ENCODE results near the gene CCDC138. TPM values are rescaled to one million over a fixed set of nuclear protein-coding genes. Genes with fewer than 3 reads are reported as not detected.
"Not testable (repeated sequence)": the region's sequence is repeated elsewhere in the genome, so short reads cannot be mapped to it uniquely, and the experiment has no call there.

The CCDC138 gene, protein sequence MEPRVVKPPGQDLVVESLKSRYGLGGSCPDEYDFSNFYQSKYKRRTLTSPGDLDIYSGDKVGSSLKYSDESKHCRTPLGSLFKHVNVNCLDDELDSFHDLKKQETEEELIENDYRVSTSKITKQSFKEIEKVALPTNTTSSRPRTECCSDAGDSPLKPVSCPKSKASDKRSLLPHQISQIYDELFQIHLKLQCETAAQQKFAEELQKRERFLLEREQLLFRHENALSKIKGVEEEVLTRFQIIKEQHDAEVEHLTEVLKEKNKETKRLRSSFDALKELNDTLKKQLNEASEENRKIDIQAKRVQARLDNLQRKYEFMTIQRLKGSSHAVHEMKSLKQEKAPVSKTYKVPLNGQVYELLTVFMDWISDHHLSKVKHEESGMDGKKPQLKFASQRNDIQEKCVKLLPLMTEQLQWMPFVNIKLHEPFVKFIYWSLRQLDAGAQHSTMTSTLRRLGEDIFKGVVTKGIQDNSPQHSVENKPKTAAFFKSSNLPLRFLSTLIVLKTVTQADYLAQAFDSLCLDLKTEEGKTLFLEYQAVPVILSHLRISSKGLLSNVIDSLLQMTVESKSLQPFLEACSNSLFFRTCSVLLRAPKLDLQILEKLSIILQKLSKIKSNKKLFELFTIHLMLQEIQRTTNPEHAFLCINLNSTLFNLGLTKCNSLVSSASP
- total RNA-seq (2012; rRNA removed): 6.8 and 7.6 TPM in 2 replicates

DNA sequence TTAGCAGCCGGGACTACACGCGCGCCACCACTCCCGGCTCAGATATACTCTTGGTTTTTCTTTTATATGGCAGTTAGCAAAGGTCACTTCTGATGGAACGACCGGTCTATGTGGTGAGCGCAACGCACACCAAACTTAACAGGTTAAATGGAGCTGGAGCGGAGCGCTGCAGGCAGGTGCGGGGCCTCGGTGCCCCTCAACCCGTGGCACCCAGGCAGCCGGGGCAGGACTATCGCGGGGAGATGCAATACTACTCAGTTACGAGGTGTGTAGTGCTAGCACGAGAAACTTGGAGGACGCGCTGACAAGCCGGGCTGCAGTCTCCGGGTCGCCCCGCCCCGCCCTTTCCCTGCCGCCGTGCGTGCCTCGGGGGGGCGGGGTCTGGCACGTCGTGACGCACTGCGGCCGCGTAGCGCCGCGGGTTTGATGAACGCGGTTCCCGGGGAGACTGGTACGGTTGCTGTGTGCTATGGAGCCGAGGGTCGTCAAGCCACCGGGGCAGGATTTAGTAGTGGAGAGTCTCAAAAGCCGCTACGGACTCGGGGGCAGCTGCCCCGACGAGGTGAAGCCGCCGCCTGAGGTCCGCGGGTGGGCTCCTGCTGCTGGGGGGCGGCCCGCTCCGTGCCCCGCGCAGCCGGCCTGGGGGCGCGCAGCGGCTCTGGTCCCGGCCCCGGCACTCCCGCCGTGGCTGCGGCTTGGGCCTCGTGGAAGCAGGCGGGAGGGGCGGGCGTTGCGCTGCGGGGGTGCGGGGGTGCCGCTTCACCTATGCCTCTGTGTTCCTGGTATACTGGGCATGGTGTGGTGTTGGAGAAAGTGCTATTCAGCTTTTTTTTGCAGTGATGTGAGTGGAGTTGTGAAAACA is at the start of gene CCDC138:
TSS of gene CCDC138 (plus strand) at position 418 of the 862 bp plus-strand sequence. CDS start at position 470, 52 bp downstream.
- H3K9me3 ChIP-seq (replicated peaks; ENCODE audit: low read length): no peaks in the 10 kb centered on the region
- H3K4me1 ChIP-seq (ENCODE audit: control insufficient read depth, insufficient read depth, low read length): peaks cover 14% of the 10 kb centered on the region
- peak within 1 kb of the TSS; percentile 93 for H3K4me3 ChIP-seq (ENCODE audit: low read length)
- peaks cover 33% of the 10 kb centered on the region for H3K36me3 ChIP-seq (ENCODE audit: insufficient read depth, low read length)
- no peaks in the 10 kb centered on the region for H3K27me3 ChIP-seq (ENCODE audit: control insufficient read depth, insufficient read depth, low read length)
- peak within 1 kb of the TSS; percentile 100 for H3K4me2 ChIP-seq (ENCODE audit: low read length)
- peak within 1 kb of the TSS; percentile 89 for H3K9ac ChIP-seq (ENCODE audit: low read depth, low read length)

DNA sequence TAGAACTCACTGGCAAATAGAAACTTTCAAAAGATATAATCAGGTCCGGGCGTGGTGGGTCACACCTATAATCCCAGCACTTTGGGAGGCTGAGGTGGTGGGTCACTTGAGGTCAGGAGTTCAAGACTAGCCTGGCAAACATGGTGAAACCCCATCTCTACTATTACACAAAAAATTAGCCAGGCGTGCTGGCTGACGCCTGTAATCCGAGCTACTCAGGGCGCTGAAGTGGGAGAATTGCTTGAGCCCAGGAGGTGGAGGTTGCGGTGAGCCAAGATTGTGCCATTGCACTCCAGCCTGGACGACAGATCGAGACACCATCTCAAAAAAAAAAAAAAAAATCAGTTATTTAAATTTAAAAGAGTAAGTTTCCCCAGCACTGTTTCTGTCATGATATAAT is 28.6 kb upstream of the CCDC138 start:
- H3K4me2 ChIP-seq (ENCODE audit: low read length); H3K27me3 ChIP-seq (ENCODE audit: control insufficient read depth, insufficient read depth, low read length); H3K4me1 ChIP-seq (ENCODE audit: control insufficient read depth, insufficient read depth, low read length); H3K9me3 ChIP-seq (replicated peaks; ENCODE audit: low read length); H3K36me3 ChIP-seq (ENCODE audit: insufficient read depth, low read length); H3K9ac ChIP-seq (ENCODE audit: low read depth, low read length); H3K4me3 ChIP-seq (ENCODE audit: low read length): not testable (repeated sequence)

DNA sequence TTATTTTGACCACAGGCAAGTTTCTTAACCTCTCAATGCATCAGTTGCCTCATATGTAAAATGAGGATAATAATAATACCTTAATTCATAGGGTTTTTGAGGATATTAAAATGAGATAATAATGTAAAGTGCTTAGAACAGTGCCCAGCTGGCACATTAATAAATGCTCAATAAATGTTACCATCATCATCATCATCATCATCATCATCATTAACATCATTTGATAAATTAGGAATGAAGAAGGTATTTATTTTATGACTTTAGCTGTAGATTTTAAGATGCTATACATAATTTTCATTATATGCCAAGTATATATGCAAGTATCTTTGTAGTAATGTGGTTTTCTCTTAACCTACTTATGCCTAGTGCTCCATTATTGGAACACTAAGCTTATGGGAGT is 24.0 kb upstream of the CCDC138 start:
- not testable (repeated sequence) for H3K4me1 ChIP-seq (ENCODE audit: control insufficient read depth, insufficient read depth, low read length); H3K9me3 ChIP-seq (replicated peaks; ENCODE audit: low read length); H3K4me2 ChIP-seq (ENCODE audit: low read length); H3K9ac ChIP-seq (ENCODE audit: low read depth, low read length); H3K4me3 ChIP-seq (ENCODE audit: low read length); H3K27me3 ChIP-seq (ENCODE audit: control insufficient read depth, insufficient read depth, low read length)
- H3K36me3 ChIP-seq (ENCODE audit: insufficient read depth, low read length): peaks cover 34% of the 10 kb centered on the region

DNA sequence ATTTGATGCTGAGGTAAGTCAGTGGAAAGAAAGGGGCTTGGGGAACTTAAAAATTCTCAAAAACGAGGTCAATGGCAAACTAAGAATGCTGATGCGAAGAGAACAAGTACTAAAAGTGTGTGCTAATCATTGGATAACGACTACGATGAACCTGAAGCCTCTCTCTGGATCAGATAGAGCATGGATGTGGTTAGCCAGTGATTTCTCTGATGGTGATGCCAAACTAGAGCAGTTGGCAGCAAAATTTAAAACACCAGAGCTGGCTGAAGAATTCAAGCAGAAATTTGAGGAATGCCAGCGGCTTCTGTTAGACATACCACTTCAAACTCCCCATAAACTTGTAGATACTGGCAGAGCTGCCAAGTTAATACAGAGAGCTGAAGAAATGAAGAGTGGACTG is 19.9 kb upstream of the CCDC138 start:
- H3K4me1 ChIP-seq (ENCODE audit: control insufficient read depth, insufficient read depth, low read length); H3K27me3 ChIP-seq (ENCODE audit: control insufficient read depth, insufficient read depth, low read length); H3K4me2 ChIP-seq (ENCODE audit: low read length); H3K4me3 ChIP-seq (ENCODE audit: low read length); H3K9me3 ChIP-seq (replicated peaks; ENCODE audit: low read length); H3K9ac ChIP-seq (ENCODE audit: low read depth, low read length): not testable (repeated sequence)
- peaks cover 35% of the 10 kb centered on the region for H3K36me3 ChIP-seq (ENCODE audit: insufficient read depth, low read length)

DNA sequence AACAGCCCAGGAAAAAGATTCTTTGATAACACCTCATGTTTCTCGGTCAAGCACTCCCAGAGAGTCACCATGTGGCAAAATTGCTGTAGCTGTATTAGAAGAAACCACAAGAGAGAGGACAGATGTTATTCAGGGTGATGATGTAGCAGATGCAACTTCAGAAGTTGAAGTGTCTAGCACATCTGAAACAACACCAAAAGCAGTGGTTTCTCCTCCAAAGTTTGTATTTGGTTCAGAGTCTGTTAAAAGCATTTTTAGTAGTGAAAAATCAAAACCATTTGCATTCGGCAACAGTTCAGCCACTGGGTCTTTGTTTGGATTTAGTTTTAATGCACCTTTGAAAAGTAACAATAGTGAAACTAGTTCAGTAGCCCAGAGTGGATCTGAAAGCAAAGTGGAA is 18.7 kb upstream of the CCDC138 start:
- H3K4me1 ChIP-seq (ENCODE audit: control insufficient read depth, insufficient read depth, low read length); H3K9ac ChIP-seq (ENCODE audit: low read depth, low read length): not testable (repeated sequence)
- peaks cover 42% of the 10 kb centered on the region for H3K36me3 ChIP-seq (ENCODE audit: insufficient read depth, low read length)

DNA sequence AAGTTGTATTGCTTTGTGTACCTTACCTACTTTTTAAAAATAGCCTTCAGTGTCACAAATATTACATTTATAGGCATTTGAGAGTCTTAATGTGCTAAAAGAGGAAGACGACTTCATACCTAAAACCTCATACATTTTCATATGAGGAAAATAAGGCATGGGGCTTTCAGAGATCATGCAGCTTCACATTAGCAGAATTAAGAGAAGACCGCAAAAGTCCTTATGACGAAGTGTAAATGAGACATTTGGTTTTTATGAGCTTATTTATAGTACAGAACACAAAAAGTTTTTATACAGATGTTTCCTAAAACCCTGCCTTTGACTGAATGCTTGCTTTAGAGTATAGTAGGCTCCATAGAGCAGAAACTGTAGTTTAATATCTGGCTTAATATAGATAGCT is 10.1 kb upstream of the CCDC138 start:
- no peak overlapping the region for H3K4me3 ChIP-seq (ENCODE audit: low read length)
- no peaks in the 10 kb centered on the region for H3K27me3 ChIP-seq (ENCODE audit: control insufficient read depth, insufficient read depth, low read length)
- H3K4me1 ChIP-seq (ENCODE audit: control insufficient read depth, insufficient read depth, low read length): no peaks in the 10 kb centered on the region
- H3K4me2 ChIP-seq (ENCODE audit: low read length): no peak overlapping the region
- peaks cover 60% of the 10 kb centered on the region for H3K36me3 ChIP-seq (ENCODE audit: insufficient read depth, low read length)
- H3K9ac ChIP-seq (ENCODE audit: low read depth, low read length): no peak overlapping the region
- H3K9me3 ChIP-seq (replicated peaks; ENCODE audit: low read length): no peaks in the 10 kb centered on the region

More for the DNA sequence above, 18.7 kb upstream of the CCDC138 start:
- not testable (repeated sequence) for H3K27me3 ChIP-seq (ENCODE audit: control insufficient read depth, insufficient read depth, low read length); H3K4me2 ChIP-seq (ENCODE audit: low read length); H3K9me3 ChIP-seq (replicated peaks; ENCODE audit: low read length); H3K4me3 ChIP-seq (ENCODE audit: low read length)

DNA sequence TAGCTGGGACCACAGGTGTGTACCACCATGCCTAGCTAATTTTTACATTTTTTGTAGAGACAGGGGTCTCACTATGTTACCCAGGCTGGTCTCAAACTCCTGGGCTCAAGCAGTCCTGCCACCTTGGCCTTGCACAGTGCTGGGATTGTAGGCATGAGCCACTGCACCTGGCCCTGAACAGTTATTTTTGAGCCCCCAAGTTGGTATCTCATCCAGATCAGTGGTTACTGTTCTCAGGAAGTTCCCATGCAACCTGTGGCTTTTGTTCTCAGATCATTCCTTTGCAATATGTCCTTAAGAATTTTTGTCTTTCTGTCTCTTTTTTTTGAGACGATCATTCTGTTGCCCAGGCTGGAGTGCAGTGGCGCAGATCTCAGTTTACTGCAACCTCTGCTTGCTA is 7.7 kb upstream of the CCDC138 start:
- Histone ChIP-seq H3K4me2 (ENCODE audit: low read length) (no peak overlapping the region), H3K9me3 (replicated peaks; ENCODE audit: low read length) (no peaks in the 10 kb centered on the region), H3K4me1 (ENCODE audit: control insufficient read depth, insufficient read depth, low read length) (no peaks in the 10 kb centered on the region), H3K36me3 (ENCODE audit: insufficient read depth, low read length) (peaks cover 66% of the 10 kb centered on the region), H3K4me3 (ENCODE audit: low read length) (no peak overlapping the region), H3K9ac (ENCODE audit: low read depth, low read length) (no peak overlapping the region), H3K27me3 (ENCODE audit: control insufficient read depth, insufficient read depth, low read length) (no peaks in the 10 kb centered on the region)

DNA sequence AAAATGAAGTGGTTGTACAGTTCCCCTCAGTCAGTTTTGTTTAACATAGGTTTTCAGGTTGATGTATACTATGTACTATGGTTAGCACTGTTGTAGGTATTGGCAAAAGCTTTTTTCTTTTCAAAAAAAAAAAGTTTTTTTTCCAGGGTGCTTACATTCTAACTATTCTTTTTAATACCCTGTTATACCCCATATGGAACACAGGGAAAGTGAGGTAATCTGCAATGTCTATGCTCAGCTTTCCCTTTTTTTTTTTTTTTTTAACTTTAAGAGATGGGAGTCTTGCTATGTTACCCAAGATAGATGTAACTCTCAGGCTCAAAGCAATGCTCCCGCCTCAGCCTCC is 590 bp upstream of the CCDC138 start:
- H3K4me3 ChIP-seq (ENCODE audit: low read length): peak overlapping the region; percentile 93
- no peaks in the 10 kb centered on the region for H3K9me3 ChIP-seq (replicated peaks; ENCODE audit: low read length)
- peaks cover 14% of the 10 kb centered on the region for H3K4me1 ChIP-seq (ENCODE audit: control insufficient read depth, insufficient read depth, low read length)
- peaks cover 38% of the 10 kb centered on the region for H3K36me3 ChIP-seq (ENCODE audit: insufficient read depth, low read length)
- H3K4me2 ChIP-seq (ENCODE audit: low read length): peak overlapping the region; percentile 100
- peak overlapping the region; percentile 89 for H3K9ac ChIP-seq (ENCODE audit: low read depth, low read length)
- no peaks in the 10 kb centered on the region for H3K27me3 ChIP-seq (ENCODE audit: control insufficient read depth, insufficient read depth, low read length)

DNA sequence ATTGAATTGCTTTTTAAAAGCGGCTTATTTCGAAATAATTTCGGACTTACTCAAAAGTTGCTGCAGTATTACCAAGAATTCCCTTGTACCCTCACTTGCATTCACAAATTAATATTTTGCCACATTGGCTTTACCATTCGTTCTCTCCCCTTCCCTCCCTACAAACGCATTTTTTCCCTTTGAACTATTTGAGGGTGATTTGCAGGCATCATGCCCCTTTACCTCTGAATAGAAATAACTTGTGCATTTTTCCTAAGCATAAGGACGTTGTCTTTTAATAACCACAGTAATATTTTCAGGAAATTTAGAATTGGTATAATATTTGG is 608 bp downstream of the CCDC138 start:
- peak overlapping the region; percentile 93 for H3K4me3 ChIP-seq (ENCODE audit: low read length)
- peaks cover 14% of the 10 kb centered on the region for H3K4me1 ChIP-seq (ENCODE audit: control insufficient read depth, insufficient read depth, low read length)
- H3K9me3 ChIP-seq (replicated peaks; ENCODE audit: low read length): no peaks in the 10 kb centered on the region
- H3K9ac ChIP-seq (ENCODE audit: low read depth, low read length): peak overlapping the region; percentile 89
- peaks cover 27% of the 10 kb centered on the region for H3K36me3 ChIP-seq (ENCODE audit: insufficient read depth, low read length)
- no peaks in the 10 kb centered on the region for H3K27me3 ChIP-seq (ENCODE audit: control insufficient read depth, insufficient read depth, low read length)
- peak overlapping the region; percentile 100 for H3K4me2 ChIP-seq (ENCODE audit: low read length)

DNA sequence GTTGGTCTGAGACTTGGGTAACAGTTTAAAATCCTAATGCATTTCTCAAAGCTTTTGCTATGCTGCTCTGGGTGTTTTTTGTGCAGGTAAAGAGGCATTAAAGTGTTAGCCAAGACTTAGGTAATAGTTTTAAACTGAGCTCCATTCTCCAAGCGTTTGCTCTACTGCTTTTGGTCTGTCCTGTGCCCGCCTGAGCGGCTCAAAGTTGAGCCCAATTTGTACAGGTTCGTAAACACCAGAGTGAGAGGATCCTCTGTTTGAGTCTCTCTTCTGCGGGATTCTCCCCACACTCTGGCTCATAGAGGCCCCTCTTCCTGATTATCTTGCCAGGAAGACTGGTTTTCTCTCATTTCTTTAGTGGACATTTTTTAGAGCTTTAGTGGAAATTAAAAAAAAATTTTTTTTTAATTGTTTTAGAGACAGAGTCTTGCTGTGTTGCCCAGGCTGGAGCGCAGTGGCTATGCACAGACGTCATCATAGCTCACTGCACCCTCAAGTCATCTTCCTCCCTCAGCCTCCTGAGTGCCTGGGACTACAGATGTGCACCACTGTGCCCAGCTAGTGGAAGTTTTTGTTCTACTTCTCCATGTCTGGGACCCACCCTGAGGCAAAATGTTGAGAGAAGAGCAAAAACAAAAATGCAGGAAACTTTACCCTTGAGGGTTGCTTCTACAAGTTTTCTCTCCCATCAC is 16.6 kb downstream of the CCDC138 start:
- Histone ChIP-seq H3K4me3 (ENCODE audit: low read length) (no peak overlapping the region), H3K4me2 (ENCODE audit: low read length) (no peak overlapping the region), H3K27me3 (ENCODE audit: control insufficient read depth, insufficient read depth, low read length) (no peaks in the 10 kb centered on the region), H3K4me1 (ENCODE audit: control insufficient read depth, insufficient read depth, low read length) (no peaks in the 10 kb centered on the region), H3K36me3 (ENCODE audit: insufficient read depth, low read length) (peaks cover 17% of the 10 kb centered on the region), H3K9ac (ENCODE audit: low read depth, low read length) (no peak overlapping the region), H3K9me3 (replicated peaks; ENCODE audit: low read length) (no peaks in the 10 kb centered on the region)

DNA sequence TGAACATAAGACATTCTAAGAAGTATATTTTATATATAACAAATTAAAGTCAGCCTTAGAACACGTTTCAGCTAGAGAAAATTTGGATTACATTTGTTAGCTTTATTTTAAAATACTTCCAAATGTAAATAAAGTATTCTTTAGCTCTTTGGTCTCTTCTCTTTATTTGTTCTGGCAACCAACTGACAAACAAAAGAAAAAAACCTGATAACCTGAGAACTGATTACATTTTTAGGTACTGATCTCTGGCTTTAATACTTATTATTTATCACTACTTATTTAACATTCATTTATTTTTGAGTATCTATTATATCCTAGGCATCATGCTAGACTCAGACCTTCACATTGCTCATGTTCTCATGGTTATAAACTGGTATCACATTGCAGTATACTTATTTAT is 18.5 kb downstream of the CCDC138 start:
- H3K4me2 ChIP-seq (ENCODE audit: low read length): no peak overlapping the region
- H3K4me3 ChIP-seq (ENCODE audit: low read length): no peak overlapping the region
- H3K9ac ChIP-seq (ENCODE audit: low read depth, low read length): no peak overlapping the region
- no peaks in the 10 kb centered on the region for H3K4me1 ChIP-seq (ENCODE audit: control insufficient read depth, insufficient read depth, low read length)
- no peaks in the 10 kb centered on the region for H3K27me3 ChIP-seq (ENCODE audit: control insufficient read depth, insufficient read depth, low read length)
- peaks cover 10% of the 10 kb centered on the region for H3K36me3 ChIP-seq (ENCODE audit: insufficient read depth, low read length)
- no peaks in the 10 kb centered on the region for H3K9me3 ChIP-seq (replicated peaks; ENCODE audit: low read length)
